ENCODE measurements around the gene PLCB2. TPM values are rescaled to one million over a fixed set of nuclear protein-coding genes. Genes with fewer than 3 reads are reported as not detected.

Gene PLCB2
- total RNA-seq, 1 experiment from 2014 or later, result 7.4 TPM

DNA sequence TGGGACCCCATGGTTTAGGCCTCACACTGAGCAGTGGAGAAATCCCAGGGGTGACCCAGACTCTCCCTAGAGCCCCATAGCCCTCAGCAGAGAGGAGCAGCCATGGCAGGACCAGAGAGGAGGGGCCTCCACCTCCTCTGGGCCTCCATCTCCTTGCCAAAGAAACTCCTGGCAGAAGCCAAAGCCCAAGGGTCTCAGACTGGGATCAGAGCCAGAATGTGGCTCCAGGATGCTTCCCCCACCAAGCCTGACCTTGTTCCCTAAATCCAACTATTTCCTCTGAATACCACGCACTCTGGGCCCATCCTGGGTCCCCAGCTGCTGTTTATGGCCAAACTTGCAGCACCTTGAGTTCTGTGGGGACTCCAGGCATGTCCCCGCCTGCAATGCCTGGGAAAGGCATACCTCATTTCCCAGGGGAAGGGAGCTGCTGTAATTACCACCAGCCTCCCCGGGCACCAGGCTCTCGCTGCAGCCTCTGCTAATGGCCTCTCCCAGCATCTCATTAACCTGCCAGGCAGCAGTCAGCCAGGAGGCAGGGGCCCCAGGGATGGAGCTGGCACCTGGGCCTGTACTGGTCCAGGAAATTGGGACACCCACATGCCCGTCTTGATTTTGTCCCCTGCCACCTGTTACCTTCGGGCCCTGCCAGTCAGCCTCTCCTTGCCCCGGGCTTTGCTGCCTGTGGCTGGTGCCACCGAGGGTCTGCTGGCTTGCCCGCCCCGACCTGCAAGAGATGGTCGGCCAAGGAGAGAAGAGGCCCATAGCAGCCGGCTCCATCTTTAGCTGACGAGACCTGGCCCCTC lies 28.4 kb upstream of the PLCB2 start:
- H2AK5ac ChIP-seq (ENCODE audit: insufficient read length, low read length), result no peak overlapping the region
- DNase-seq, result no peak
- no peak overlapping the region for H3K56ac ChIP-seq (ENCODE audit: insufficient read length, low read depth, low read length)
- H3K27ac Mint-ChIP-seq, result no peak overlapping the region
- no peak for TF ChIP-seq CTCF (conservative IDR thresholded peaks at IDR 0.05)
- H2BK5ac ChIP-seq (ENCODE audit: insufficient read length, low read length), result no peak overlapping the region
- H3K4me1 Mint-ChIP-seq, result peaks cover 21 to 43% of the 10 kb centered on the region in 2 experiments
- H3K79me1 ChIP-seq (ENCODE audit: insufficient read depth, low read depth, low read length, poor library complexity, severe bottlenecking), result no peaks in the 10 kb centered on the region
- no peak overlapping the region for H3K18ac ChIP-seq (ENCODE audit: insufficient read length, low read depth, low read length)
- H3K79me2 ChIP-seq (ENCODE audit: insufficient read depth, low read length), result no peaks in the 10 kb centered on the region
- H4K91ac ChIP-seq (ENCODE audit: insufficient read length, low read depth, low read length), result no peak overlapping the region
- H4K8ac ChIP-seq (replicated peaks; ENCODE audit: insufficient read length, low read depth, low read length), result no peak overlapping the region
- no peak overlapping the region for H2BK15ac ChIP-seq (ENCODE audit: low read depth, low read length)
- no peaks in the 10 kb centered on the region for H4K20me1 ChIP-seq (ENCODE audit: control insufficient read depth, insufficient read depth, insufficient read length)
- WGBS (ENCODE audit: extremely low coverage, insufficient read length, low lambda C conversion rate), result no CpG with 5 or more reads among the region's 13 CpGs
- no peak overlapping the region; a peak in 2 of 5 replicates for H3K4me3 Mint-ChIP-seq
- H2BK120ac ChIP-seq (ENCODE audit: low read depth, low read length, poor library complexity, severe bottlenecking), result no peak overlapping the region
- no peak overlapping the region for H2BK12ac ChIP-seq (ENCODE audit: insufficient read length, low read depth, low read length)
- H2BK20ac ChIP-seq (ENCODE audit: low read depth, low read length, poor library complexity, severe bottlenecking), result no peak overlapping the region
- no peak overlapping the region for H3K27ac ChIP-seq (ENCODE audit: insufficient read length, low read depth, low read length)
- H3K4me1 ChIP-seq (ENCODE audit: insufficient read depth, low read length), result no peaks in the 10 kb centered on the region
- no peaks in the 10 kb centered on the region for H3K23me2 ChIP-seq (ENCODE audit: insufficient read length, low read depth, low read length, poor library complexity, severe bottlenecking)
- H3K23ac ChIP-seq (ENCODE audit: insufficient read length, low read depth, low read length), result no peak overlapping the region
- H3K9ac ChIP-seq (ENCODE audit: extremely low read depth, insufficient read length, low read length), result no peak overlapping the region
- peaks cover 0 to 4% (median 3%) of the 10 kb centered on the region in 3 experiments; a peak in 2 of 7 replicates for H3K36me3 Mint-ChIP-seq (ENCODE audit: insufficient read depth in 1 of 3, low read depth in 3 of 3)
- no peak overlapping the region for H4K5ac ChIP-seq (ENCODE audit: insufficient read length, low read depth, low read length)
- H3K9me3 Mint-ChIP-seq, result no peaks in the 10 kb centered on the region
- H3K14ac ChIP-seq (ENCODE audit: insufficient read depth, low read length), result no peak overlapping the region
- H3K9me3 ChIP-seq (ENCODE audit: control insufficient read depth, low read depth, low read length), result no peaks in the 10 kb centered on the region
- H2AFZ ChIP-seq (ENCODE audit: low read length), result no peak overlapping the region
- H3T11ph ChIP-seq (ENCODE audit: low read length), result no peak overlapping the region
- H3K4me2 ChIP-seq (ENCODE audit: insufficient read depth, insufficient read length, low read length), result no peak overlapping the region
- H3K4ac ChIP-seq (ENCODE audit: low read depth, low read length), result no peak overlapping the region
- no peaks in the 10 kb centered on the region for H3K27me3 ChIP-seq (ENCODE audit: insufficient read depth, low read length)
- H3K27me3 Mint-ChIP-seq (ENCODE audit: low read depth), result peaks cover 11% of the 10 kb centered on the region

All from H9 (cell line).